Tibial nerve (tissue), 4 donors: ENCODE data around the gene OSBPL9.

Source experiments
- CTCF ChIP-seq, 5 experiments: fragments of 200-600 bp in 3 of 5; fragments of 450-650 bp in 2 of 5; sonication (generic) in 3 of 5; IDR thresholded peaks; one replicate each; pipeline ENCODE4 v1.5.1; 2016 to 2019; ENCODE audit warnings: antibody characterized with exemption in 5 of 5, mild to moderate bottlenecking in 3 of 5, moderate library complexity in 2 of 5
- EP300 ChIP-seq, 2 donors: sonication (generic); formaldehyde crosslinking; IDR thresholded peaks; one replicate each; pipeline ENCODE4 v1.6.1; 2017; ENCODE audit warnings: antibody characterized with exemption in 2 of 2, mild to moderate bottlenecking in 1 of 2

DNA sequence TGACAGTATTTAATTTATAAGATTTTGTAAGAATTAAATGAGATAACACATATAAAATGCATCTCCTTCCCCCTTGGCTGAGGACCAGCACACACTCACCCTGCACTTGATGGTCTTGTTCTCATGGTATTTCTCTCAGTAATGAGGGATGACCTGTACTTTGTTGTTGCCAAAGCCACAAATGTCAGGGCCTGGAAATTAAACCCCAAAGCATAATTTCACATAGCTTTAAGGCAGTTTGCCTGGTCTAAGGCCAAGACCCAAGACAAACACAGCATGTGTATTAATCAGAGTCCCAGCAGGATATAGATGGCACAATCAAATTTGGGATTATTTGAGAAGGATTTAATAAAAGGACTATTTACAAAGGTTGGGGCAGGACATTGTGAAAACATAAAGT is 49.2 kb upstream of the OSBPL9 start:
- TF ChIP-seq CTCF (IDR thresholded peaks at IDR 0.05) (no peak), EP300 (IDR thresholded peaks at IDR 0.05) (peak in 1 of 2 donors; percentile 26)
